Right cardiac atrium (tissue), 5 donors: Measurements from ENCODE around the gene PAXX. TPM values are rescaled to one million over a fixed set of nuclear protein-coding genes. Genes with fewer than 3 reads are reported as not detected.
"Not testable (repeated sequence)": the region's sequence is repeated elsewhere in the genome, so short reads cannot be mapped to it uniquely, and the experiment has no call there.

ENCODE experiments used
- ATAC-seq, 2 donors: fragments of 200-7000 bp; cut with Tn5 transposase; one replicate each; pipeline versions ENCODE4 v1.8.0 to v1.9.1; 2020; ENCODE audit warnings: moderate library complexity in 2 of 2, mild to moderate bottlenecking in 1 of 2
- DNase-seq, 3 donors: peaks; one replicate each; pipeline ENCODE4 v3.0.0-alpha.2; 2020
- H3K27ac ChIP-seq: one replicate; pipeline ENCODE4 v1.5.1; 2013; ENCODE audit warnings: mild to moderate bottlenecking, low read length, control low read depth, moderate library complexity
- H3K27me3 ChIP-seq: one replicate; pipeline ENCODE4 v1.6.1; 2013; ENCODE audit not compliant: control insufficient read depth, insufficient read depth
- H3K4me1 ChIP-seq: one replicate; pipeline ENCODE4 v1.6.1; 2013; ENCODE audit warnings: low read length; ENCODE audit not compliant: control insufficient read depth, insufficient read depth
- H3K4me3 ChIP-seq: one replicate; pipeline ENCODE4 v1.5.1; 2013; ENCODE audit warnings: low read length, control low read depth
- H3K9me3 ChIP-seq: one replicate; pipeline ENCODE4 v1.6.1; 2013; ENCODE audit warnings: low read length; ENCODE audit not compliant: control insufficient read depth
- WGBS: extraction: QIAGEN DNeasy Blood & Tissue Kit; methylation state at CpG from one replicate; pipeline ENCODE4 v1.1.7; 2013; 5-methylcytosine and 5-hydroxymethylcytosine counted together
- intact Hi-C, 4 donors: fragments of 100-400 bp; cut with DNase I; formaldehyde crosslinking; loops; one replicate each; pipeline versions ENCODE4 v1.11.0 to v1.14.0; 2022 to 2023
- polyA plus RNA-seq: library from polyadenylated mRNA; stranded (reverse); fragments of 200-250 nt; gene quantifications from one replicate; pipeline ENCODE4 v1.2.3, GENCODE V29; 2013
- total RNA-seq, 4 donors: library from RNA; stranded (reverse); fragmentation: NEBNext Ultra II Directional; extraction: Animal tissue kit (Norgen Biotek cat#: 25700); gene quantifications; one replicate each; pipeline ENCODE4 v1.2.1, GENCODE V29; 2021
- donor health status: healthy with polysubstance abuse.
- donor health status: DM: no; HTN: yes; CAD: no.
- donor health status: DM: no; HTN: no; CAD: no.
- donor health status: DM: no; HTN: yes; CAD: no; lungs with severe emphysema.
- donor health status: DM: yes; HTN: yes; CAD: no.

PAXX gene
- total and polyA plus RNA-seq, 5 donors: 24.8 to 44.5 (median 29.4) TPM

- peaks cover 4% of the 10 kb centered on the region for H3K4me1 ChIP-seq
Measured at GRCh38 chr9:136996361-136997292, 4.4 kb downstream of the PAXX start, which contains the start of gene CLIC3. Gene CLIC3, minus strand, starts transcription at chr9:136996568. Its CDS starts 25 bp downstream, at chr9:136996543.

GRCh38 chr9:136997371-136997770, 5.1 kb downstream of the PAXX start:
- Histone ChIP-seq H3K4me1 (peaks cover 4% of the 10 kb centered on the region), H3K4me3 (no peak overlapping the region), H3K27me3 (no peaks in the 10 kb centered on the region), H3K9me3 (no peaks in the 10 kb centered on the region), H3K27ac (no peak overlapping the region)
- WGBS: 81% methylated on average over 10 of the region's 10 CpGs
- intact Hi-C loops: no loop called here
- ATAC-seq (no peak), DNase-seq (no peak)

More at GRCh38 chr9:136996361-136997292, 4.4 kb downstream of the PAXX start, which contains the start of gene CLIC3:
- no peak within 1 kb of the TSS for H3K4me3 ChIP-seq
- no peaks in the 10 kb centered on the region for H3K27me3 ChIP-seq
- H3K9me3 ChIP-seq: no peaks in the 10 kb centered on the region
- ATAC-seq: peak in 1 of 2 donors; percentile 6
- H3K27ac ChIP-seq: peak within 1 kb of the TSS; percentile 12
- intact Hi-C loops: no loop called here
- WGBS: 32% methylated on average over 35 of the region's 35 CpGs
- DNase-seq: peak; percentile 56 to 81 (median 80)

GRCh38 chr9:136997830-136998234, 5.6 kb downstream of the PAXX start:
- Histone ChIP-seq H3K27ac (no peak overlapping the region), H3K27me3 (no peaks in the 10 kb centered on the region), H3K4me3 (no peak overlapping the region), H3K4me1 (peaks cover 4% of the 10 kb centered on the region), H3K9me3 (no peaks in the 10 kb centered on the region)
- DNase-seq (no peak), ATAC-seq (no peak)
- WGBS: 51% methylated on average over 18 of the region's 18 CpGs
- intact Hi-C loops: no loop called here

- ATAC-seq (no peak), DNase-seq (no peak)
- 71% methylated on average over 10 of the region's 10 CpGs for WGBS
- H3K27ac ChIP-seq: no peak overlapping the region
- intact Hi-C loops: no loop called here
- H3K9me3 ChIP-seq: no peaks in the 10 kb centered on the region
- no peaks in the 10 kb centered on the region for H3K27me3 ChIP-seq
- H3K4me1 ChIP-seq: no peaks in the 10 kb centered on the region
- no peak overlapping the region for H3K4me3 ChIP-seq
Measured at GRCh38 chr9:137000177-137000930, 8.1 kb downstream of the PAXX start.

GRCh38 chr9:137001857-137002645, 9.8 kb downstream of the PAXX start:
- H3K27ac ChIP-seq: no peak overlapping the region

GRCh38 chr9:137002646-137003041, 10.4 kb downstream of the PAXX start:
- intact Hi-C loops: no loop called here

More at GRCh38 chr9:137001857-137002645, 9.8 kb downstream of the PAXX start:
- no peak for ATAC-seq
- Histone ChIP-seq H3K27me3 (no peaks in the 10 kb centered on the region), H3K9me3 (no peaks in the 10 kb centered on the region), H3K4me1 (no peaks in the 10 kb centered on the region), H3K4me3 (no peak overlapping the region)
- intact Hi-C loops: no loop called here
- WGBS: 86% methylated on average over 20 of the region's 20 CpGs
- DNase-seq: no peak

GRCh38 chr9:137004285-137004684, 12.1 kb downstream of the PAXX start:
- ATAC-seq, H3K4me3 ChIP-seq, intact Hi-C loops, H3K27ac ChIP-seq, H3K27me3 ChIP-seq, H3K9me3 ChIP-seq, H3K4me1 ChIP-seq, DNase-seq: not testable (repeated sequence)
- 42% methylated on average over 17 of the region's 17 CpGs for WGBS

More at GRCh38 chr9:137002646-137003041, 10.4 kb downstream of the PAXX start:
- no peak overlapping the region for H3K4me3 ChIP-seq
- no peaks in the 10 kb centered on the region for H3K27me3 ChIP-seq
- H3K4me1 ChIP-seq: no peaks in the 10 kb centered on the region
- H3K9me3 ChIP-seq: no peaks in the 10 kb centered on the region
- no peak overlapping the region for H3K27ac ChIP-seq
- DNase-seq (no peak), ATAC-seq (no peak)
- 87% methylated on average over 10 of the region's 10 CpGs for WGBS

- 59% methylated on average over 24 of the region's 24 CpGs for WGBS
- Histone ChIP-seq H3K27me3 (no peaks in the 10 kb centered on the region), H3K4me3 (no peak overlapping the region), H3K9me3 (no peaks in the 10 kb centered on the region), H3K27ac (no peak overlapping the region), H3K4me1 (no peaks in the 10 kb centered on the region)
- intact Hi-C loops: no loop called here
- DNase-seq: peak in 1 of 3 donors; percentile 61
- peak in 1 of 2 donors; percentile 17 for ATAC-seq
Measured at GRCh38 chr9:137006116-137007003, 14.1 kb downstream of the PAXX start.

- DNase-seq (peak in 1 of 3 donors; percentile 71), ATAC-seq (no peak)
- H3K27ac ChIP-seq: no peak overlapping the region
- H3K4me1 ChIP-seq: no peaks in the 10 kb centered on the region
- WGBS: 78% methylated on average over 30 of the region's 30 CpGs
- no peak overlapping the region for H3K4me3 ChIP-seq
- H3K27me3 ChIP-seq: no peaks in the 10 kb centered on the region
- intact Hi-C loops: no loop called here
- no peaks in the 10 kb centered on the region for H3K9me3 ChIP-seq
Measured at GRCh38 chr9:137007108-137007815, 15.0 kb downstream of the PAXX start.
